Nephron progenitor cell (in vitro differentiated cells): ENCODE results near the gene SPATS2L.

ENCODE experiments used
- DNase-seq: peaks from one replicate; pipeline ENCODE4 v3.0.0; 2021
- H3K27ac Mint-ChIP-seq: 2 replicates; pipeline ENCODE4 v1.8.0; 2021; ENCODE audit warnings: mild to moderate bottlenecking, moderate library complexity, mixed read lengths
- H3K27me3 Mint-ChIP-seq: 2 replicates; pipeline ENCODE4 v1.8.0; 2021; ENCODE audit warnings: mild to moderate bottlenecking, low read depth, mixed read lengths; ENCODE audit not compliant: poor library complexity
- H3K36me3 Mint-ChIP-seq: 2 replicates; pipeline ENCODE4 v1.8.0; 2021; ENCODE audit warnings: low read depth, mixed read lengths
- H3K4me1 Mint-ChIP-seq: 2 replicates; pipeline ENCODE4 v1.8.0; 2021; ENCODE audit warnings: mixed read lengths
- H3K4me3 Mint-ChIP-seq: 2 replicates; pipeline ENCODE4 v1.8.0; 2021; ENCODE audit warnings: mild to moderate bottlenecking, moderate library complexity, mixed read lengths
- H3K9me3 Mint-ChIP-seq: 2 replicates; pipeline ENCODE4 v1.8.0; 2021; ENCODE audit warnings: mild to moderate bottlenecking, moderate library complexity, mixed read lengths
- CTCF ChIP-seq: fragments of 200-600 bp; sonication (generic); IDR thresholded peaks from 2 replicates; pipeline ENCODE4 v1.5.0; 2021; ENCODE audit warnings: antibody characterized with exemption

The SPATS2L gene

GRCh38 chr2:200363279-200363678 lies 56.8 kb downstream of the SPATS2L start:
- no peak overlapping the region for H3K27ac Mint-ChIP-seq
- H3K36me3 Mint-ChIP-seq, result no peaks in the 10 kb centered on the region
- H3K4me1 Mint-ChIP-seq, result peaks cover 75% of the 10 kb centered on the region
- TF ChIP-seq CTCF, result no peak
- H3K9me3 Mint-ChIP-seq, result no peaks in the 10 kb centered on the region
- no peaks in the 10 kb centered on the region for H3K27me3 Mint-ChIP-seq
- DNase-seq, result no peak
- no peak overlapping the region for H3K4me3 Mint-ChIP-seq

GRCh38 chr2:200364142-200364541 lies 57.6 kb downstream of the SPATS2L start:
- TF ChIP-seq CTCF, result no peak
- Mint-ChIP-seq H3K27me3 (no peaks in the 10 kb centered on the region), H3K27ac (peak overlapping the region; percentile 3), H3K9me3 (no peaks in the 10 kb centered on the region), H3K36me3 (no peaks in the 10 kb centered on the region), H3K4me3 (no peak overlapping the region), H3K4me1 (peaks cover 74% of the 10 kb centered on the region)
- DNase-seq, result no peak

- Mint-ChIP-seq H3K36me3 (no peaks in the 10 kb centered on the region), H3K9me3 (no peaks in the 10 kb centered on the region), H3K4me1 (peaks cover 72% of the 10 kb centered on the region), H3K27ac (no peak overlapping the region), H3K27me3 (no peaks in the 10 kb centered on the region), H3K4me3 (no peak overlapping the region)
- no peak for DNase-seq
- TF ChIP-seq CTCF, result no peak
These were observed 58.1 kb downstream of the SPATS2L start for GRCh38 chr2:200364620-200365019.

- no peaks in the 10 kb centered on the region for H3K27me3 Mint-ChIP-seq
- TF ChIP-seq CTCF, result no peak
- H3K4me3 Mint-ChIP-seq, result no peak overlapping the region
- H3K36me3 Mint-ChIP-seq, result no peaks in the 10 kb centered on the region
- H3K9me3 Mint-ChIP-seq, result no peaks in the 10 kb centered on the region
- H3K4me1 Mint-ChIP-seq, result peaks cover 66% of the 10 kb centered on the region
- no peak for DNase-seq
- no peak overlapping the region for H3K27ac Mint-ChIP-seq
These were observed 58.7 kb downstream of the SPATS2L start for GRCh38 chr2:200365209-200365608.

- TF ChIP-seq CTCF, result no peak
- Mint-ChIP-seq H3K27me3 (no peaks in the 10 kb centered on the region), H3K36me3 (no peaks in the 10 kb centered on the region), H3K9me3 (no peaks in the 10 kb centered on the region), H3K4me3 (peak overlapping the region; percentile 70), H3K27ac (peak overlapping the region; percentile 79), H3K4me1 (peaks cover 55% of the 10 kb centered on the region)
- peak; percentile 30 for DNase-seq
These were observed 60.7 kb downstream of the SPATS2L start for GRCh38 chr2:200367155-200367554.

- DNase-seq, result no peak
- Mint-ChIP-seq H3K4me3 (no peak overlapping the region), H3K36me3 (no peaks in the 10 kb centered on the region), H3K9me3 (no peaks in the 10 kb centered on the region), H3K27ac (no peak overlapping the region), H3K4me1 (peaks cover 42% of the 10 kb centered on the region), H3K27me3 (no peaks in the 10 kb centered on the region)
- no peak for TF ChIP-seq CTCF
These were observed 63.4 kb downstream of the SPATS2L start for GRCh38 chr2:200369886-200370285.
